Activated CD4-positive, alpha-beta T cell treated with anti-CD3 and anti-CD28 coated beads, Interleukin-2, amount 50 U/mL, for 16 hours (primary cell): ENCODE data around the gene RAB4B.
"Not testable (repeated sequence)": the region's sequence is repeated elsewhere in the genome, so short reads cannot be mapped to it uniquely, and the experiment has no call there.

ENCODE experiments used
- DNase-seq: peaks from one replicate; pipeline ENCODE4 v3.0.0-alpha.2; 2020

Gene RAB4B, protein sequence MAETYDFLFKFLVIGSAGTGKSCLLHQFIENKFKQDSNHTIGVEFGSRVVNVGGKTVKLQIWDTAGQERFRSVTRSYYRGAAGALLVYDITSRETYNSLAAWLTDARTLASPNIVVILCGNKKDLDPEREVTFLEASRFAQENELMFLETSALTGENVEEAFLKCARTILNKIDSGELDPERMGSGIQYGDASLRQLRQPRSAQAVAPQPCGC

DNA sequence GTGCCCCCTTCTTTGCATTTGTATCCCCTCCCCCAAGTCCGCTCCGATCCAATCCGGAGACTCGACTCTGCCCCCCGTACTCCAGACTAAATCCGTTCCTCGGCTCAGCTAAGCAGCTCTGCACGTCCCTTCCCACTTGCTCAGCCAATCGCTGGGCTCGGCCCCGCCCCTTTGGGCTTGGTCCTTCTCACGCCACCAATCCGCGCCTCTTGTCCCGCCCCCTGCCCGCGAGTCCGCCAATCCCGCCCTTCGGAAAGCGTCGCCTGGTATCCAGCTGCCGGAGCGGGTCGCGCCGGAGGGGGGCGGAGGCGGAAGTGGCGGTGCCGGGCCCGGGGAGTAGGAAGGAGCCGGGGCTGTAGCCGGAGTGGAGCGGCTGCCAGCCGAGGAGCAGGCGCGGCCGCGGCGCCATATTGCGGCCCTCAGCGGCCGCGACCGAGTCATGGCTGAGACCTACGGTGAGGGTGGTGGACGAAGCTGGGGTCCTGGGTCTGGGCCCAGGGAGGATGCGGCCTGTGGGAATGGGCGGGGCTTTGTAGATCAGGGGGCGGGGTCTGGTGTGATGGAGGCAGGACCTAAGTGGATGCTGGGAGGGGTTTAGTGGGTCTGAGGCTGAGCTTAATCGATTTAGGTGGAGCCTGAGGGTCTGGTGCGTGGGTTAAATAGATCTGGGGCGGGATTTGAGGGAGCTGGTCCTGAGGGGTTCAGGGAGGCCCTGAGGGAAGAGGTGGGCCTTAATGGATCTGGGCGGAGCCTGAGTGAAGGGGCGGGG lies at the start of gene RAB4B:
TSS of gene RAB4B (plus strand) at position 311 of the 769 bp plus-strand sequence. CDS start at position 440, 129 bp downstream.
- peak; percentile 100 for DNase-seq

DNA sequence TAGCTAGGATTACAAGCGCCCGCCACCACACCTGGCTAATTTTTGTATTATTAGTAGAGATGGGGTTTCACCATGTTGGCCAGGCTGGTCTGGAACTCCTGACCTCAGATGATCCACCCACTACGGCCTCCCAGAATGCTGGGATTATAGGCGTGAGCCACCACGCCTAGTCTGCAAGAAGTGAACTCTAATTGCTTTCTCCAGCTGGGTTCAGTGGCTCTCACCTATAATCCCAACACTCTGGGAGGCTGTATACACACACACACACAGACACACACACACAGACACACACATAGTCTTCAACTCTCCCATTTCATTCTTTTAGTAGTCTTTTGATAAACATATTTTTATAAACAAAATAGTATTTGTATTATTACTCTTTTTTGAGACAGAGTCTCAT lies 48.0 kb upstream of the RAB4B start:
- DNase-seq, result not testable (repeated sequence)

DNA sequence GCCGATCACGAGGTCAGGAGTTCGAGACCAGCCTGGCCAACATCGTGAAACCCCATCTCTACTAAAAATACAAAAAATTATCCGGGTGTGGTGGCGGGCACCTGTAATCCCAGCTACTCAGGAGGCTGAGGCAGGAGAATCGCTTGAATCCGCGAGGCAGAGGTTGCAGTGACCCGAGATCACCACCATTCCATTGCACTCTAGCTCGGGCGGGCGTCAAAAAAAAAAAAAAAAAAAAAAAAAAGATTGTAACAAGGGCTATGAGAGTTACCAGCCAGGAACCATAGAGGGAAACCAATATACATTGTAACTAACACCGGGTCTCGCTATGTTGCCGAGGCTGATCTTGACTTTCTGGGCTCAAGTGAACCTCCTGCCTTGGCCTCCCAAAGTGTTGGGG lies 45.7 kb upstream of the RAB4B start:
- not testable (repeated sequence) for DNase-seq

DNA sequence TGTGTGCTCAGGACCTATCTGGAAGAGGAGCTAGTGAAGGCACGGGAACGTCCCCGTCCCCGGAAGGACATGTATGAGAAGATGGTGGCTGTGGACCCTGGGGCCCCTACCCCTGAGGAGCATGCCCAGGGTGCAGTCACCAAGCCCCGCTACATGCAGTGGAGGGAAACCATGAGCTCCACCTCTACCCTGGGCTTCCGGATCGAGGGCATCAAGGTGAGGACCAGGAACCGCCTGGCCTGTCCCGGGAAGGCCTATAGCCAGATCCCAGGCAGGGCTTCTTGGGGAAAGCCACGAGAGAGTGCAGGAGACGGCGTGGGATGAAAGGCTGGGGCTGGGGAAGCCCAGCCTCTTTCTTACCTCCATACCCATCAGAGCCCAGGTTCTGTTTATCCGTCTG lies 44.9 kb upstream of the RAB4B start:
- no peak for DNase-seq

DNA sequence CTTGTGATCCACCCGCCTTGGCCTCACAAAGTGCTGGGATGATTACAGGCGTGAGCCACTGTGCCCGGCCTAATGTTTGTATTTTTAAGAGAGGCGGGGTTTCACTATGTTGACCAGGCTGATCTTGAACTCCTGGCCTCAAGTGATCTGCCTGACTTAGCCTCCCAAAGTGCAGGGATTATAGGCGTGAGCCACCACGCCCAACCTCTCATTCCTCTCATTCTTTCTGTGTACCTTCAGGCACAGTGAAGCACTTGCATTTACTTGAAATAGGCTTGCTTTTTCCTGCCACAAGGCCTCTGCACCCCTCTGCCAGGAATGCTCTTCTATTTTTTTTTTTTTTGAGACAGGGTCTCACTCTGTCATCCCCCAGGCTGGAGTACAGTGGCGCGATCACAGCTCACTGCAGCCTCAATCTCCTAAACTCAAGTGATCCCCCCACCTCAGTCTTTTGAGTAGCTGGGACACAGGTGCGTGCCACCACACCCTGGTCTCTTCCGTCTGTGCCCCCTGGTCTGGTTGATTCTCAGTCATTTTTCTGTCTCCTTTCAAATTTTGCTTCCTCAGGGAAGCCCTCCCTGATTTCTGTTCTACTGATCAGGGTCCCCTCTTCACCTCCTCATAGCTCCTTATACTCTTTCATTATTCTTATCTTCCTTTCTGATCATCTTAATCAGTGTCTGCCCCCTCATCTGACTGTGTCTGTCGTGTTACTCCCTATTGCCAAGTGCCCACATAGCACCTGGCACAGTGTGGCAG lies 42.9 kb upstream of the RAB4B start:
- no peak for DNase-seq

DNA sequence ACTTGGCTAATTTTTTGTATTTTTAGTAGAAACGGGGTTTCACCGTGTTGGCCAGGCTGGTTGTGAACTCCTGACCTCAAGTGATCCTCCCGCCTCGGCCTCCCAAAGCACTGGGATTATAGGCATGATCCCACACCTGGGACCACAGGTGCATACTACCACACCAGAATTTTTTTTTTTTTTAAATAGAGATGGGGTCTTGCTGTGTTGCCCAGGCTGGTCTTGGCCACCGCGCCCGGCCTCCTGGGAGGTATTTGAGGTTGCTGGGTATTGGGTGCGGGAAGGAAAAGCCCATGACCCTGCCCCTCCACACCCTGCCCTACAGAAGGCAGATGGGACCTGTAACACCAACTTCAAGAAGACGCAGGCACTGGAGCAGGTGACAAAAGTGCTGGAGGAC lies 41.4 kb upstream of the RAB4B start:
- no peak for DNase-seq

DNA sequence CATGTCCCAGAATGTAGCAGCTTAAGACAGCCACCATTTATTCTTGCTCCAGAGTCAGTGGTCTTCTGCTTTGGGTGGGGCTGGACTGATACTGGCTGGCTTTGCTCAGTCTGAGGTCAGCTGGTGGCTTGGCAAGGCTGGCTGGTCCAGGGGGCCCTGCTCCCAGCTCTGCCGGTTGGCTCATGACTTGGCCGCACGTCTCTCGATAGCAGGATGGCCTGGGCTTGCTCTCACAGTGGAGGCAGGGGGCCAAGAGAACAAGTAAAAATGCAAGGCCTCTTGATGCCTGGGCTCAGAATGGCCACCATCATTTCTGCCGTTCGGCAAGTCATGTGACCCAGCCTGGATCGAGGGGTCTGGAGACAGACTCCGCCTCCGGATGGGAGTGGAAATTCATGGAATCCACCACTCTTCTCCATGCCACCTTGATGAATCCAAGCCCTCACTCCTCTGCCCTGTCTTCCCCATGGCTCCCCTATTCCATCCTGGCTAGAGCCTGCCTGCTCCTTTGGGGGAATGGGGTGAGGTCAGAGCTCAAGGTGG lies 40.9 kb upstream of the RAB4B start:
- DNase-seq, result no peak

DNA sequence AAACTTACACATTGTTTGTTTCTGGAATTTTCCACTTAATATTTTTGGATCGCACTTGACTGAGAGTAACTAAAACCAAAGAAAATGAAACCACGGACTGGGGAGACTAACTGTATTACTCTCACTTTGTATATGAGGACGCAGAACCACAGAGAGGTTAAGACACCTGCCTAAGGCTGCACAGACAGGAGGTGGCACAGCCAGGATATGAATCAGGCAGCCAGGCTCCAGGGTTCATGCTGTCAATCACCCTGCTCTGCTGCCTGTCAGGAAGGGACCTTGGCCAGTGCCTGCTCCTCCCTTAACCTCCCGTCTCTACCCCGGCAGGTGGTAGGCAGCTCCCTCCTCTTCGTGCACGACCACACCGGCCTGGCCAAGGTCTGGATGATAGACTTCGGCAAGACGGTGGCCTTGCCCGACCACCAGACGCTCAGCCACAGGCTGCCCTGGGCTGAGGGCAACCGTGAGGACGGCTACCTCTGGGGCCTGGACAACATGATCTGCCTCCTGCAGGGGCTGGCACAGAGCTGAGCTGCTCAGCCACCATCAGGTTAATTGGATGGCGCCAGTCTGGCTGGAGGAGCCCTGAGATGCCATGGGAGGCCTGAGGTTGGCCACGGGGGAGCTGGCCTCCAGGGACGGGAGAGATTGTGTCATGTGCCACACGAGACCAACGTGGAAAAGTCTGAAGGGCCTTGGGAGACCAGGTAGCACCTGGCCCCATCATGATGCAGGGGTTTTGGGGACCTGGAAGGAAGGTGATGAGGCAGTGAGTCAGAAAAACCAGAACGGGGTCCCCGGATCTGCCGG lies 38.8 kb upstream of the RAB4B start:
- DNase-seq, result no peak

DNA sequence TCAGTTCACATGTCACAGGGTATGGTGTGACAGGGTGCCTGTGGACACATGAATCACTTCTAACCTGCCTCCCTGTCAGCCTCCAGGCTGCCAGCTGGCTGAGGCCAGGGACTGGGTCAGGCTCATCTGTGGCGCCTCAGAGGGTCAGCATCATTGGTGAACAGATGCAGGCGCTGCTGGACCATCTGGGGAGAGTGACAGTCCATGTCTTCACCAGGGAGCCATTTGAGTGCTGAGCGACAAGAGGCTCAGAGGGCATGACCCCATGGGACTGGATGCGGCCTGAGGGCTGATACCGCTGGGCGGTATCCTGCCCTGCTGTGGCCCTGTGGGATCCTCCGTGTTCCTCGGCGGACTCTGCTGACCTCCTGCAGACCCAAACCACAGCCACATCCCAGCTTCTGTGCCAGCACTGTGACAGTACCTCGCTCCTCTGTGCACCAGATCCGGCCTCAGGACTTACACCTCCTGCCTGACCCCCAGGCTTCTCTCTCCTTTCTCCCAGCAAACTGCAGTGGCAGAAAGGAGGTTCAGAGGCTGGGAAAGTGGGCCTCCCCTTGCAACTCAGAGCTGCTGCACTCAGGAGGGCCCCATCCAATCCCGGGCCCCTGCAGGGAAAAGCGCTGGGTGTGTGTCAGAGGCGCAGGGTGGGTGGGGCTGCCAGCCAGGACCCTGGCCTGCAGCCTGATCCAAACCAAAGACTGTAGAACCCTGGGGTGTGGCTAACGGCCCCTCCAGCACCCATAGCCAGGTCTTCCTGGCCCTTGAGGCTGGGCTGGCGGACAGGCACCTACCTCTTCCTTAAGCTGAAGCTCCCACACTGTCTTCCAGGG lies 38.0 kb upstream of the RAB4B start:
- no peak for DNase-seq

DNA sequence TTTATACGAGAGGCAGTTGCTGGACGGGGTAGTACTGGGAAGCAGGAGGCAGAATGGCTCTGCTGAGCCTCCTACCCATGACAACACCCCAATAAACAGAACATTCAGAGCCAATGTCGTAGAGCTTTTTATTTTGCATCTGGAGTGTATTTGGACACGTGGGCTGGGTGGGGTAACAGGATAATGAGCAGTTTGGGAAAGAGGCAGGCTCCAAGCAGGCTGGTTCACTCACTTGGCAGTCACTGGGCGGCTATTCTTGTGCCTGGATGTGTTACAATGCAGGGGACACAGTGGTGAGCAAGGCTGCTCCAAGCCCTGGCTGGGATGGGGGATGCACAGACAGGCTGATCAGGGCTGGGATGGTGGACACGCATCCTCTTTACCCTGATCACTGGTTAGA lies 37.3 kb upstream of the RAB4B start:
- DNase-seq, result no peak

DNA sequence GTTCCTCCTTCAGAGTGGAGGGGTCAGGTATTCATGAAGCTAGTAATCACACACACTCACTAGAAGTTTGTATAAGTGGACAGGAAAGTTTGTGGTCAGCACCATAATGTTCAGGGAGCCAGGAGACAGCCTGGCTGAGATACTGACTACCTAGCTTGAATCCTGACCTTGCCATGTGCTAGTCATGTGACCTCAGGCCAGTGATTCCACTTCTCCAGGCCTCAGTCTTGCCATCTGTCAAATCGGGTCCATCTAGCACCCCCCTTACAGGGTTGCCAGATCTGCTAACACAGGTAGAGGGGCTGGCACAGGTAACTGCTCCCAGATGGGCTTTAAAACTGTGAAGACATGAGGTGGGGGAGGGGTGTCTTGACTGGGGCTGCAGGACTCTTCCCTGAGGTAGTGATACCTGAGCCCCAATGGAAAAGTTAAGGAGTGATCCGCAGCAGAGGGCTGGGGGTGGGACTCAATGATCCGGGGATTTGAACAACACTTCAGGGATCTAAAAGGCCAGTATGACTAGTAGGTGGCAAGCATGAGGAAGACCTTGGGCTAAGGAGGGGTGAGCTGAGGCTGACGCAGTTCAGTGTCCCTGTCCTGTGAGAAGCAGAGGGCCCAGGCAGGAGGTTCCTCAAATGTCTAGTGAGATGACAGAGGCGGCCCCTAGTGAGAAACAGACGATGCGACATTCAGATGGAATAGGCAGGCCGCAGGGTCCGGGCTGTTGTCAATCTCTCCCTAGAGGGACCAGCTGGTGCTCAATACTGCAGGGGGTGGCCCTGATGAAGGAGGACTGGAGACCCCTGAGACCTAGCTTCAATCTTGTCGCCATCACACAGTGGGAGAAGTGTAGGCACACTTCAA lies 36.3 kb upstream of the RAB4B start:
- no peak for DNase-seq

DNA sequence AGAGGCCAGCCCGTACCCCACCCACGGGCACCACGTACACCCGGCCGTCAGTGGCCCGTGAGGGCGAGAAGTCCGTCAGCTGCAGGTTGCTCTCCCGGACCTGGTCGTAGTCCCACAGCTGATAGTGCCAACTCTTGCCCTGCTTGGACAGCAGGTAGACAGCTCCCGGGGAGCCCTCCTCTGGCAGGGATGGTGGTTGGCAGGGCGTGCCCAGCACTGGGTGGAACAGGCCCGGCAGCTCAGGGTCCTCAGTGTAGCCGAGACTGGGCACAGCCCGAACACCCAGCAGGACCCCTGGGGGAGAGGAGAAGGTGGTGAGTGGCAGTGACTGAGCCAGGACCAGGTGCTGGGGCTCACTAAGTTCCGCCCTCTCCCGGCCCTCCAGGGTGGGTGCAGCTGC lies 35.6 kb upstream of the RAB4B start:
- DNase-seq, result no peak

DNA sequence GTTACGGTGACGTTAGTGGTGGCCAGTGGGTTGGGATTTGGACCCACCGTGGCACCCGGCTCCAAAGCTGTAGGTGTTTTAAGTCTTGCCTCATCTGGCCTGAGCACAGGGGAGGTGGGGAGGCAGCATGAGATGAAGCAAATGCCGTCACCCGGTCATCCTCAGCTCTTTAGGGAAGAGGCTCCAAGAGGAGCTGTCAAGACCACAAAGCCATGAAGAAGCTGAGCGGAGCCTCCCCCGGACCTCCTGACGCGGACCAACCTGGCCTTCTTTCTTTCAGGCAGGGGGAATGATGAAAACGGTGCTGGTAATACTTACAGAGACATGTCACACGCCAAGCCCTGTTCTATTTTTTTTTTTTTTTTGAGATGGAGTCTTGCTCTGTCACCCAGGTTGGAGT lies 35.2 kb upstream of the RAB4B start:
- no peak for DNase-seq

DNA sequence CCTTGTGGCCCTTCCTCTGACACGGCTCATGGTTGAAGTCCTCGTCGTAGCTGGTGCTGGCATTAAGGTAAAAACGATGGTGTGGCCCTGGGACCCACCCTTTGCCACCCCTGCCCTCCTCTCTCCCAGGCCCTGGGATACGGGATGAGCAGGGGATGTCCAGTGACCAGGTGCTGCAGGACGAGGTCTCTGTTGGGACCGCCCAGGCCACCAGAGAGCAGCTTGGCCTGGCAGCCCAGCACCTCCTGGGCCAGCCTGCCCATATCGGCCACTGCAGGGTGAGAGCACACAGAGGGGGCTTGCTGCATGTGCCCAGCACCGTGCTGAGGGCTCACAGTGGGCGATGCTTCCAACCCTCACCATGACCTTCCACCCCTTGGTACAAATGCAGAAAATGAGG lies 34.1 kb upstream of the RAB4B start:
- DNase-seq, result no peak

DNA sequence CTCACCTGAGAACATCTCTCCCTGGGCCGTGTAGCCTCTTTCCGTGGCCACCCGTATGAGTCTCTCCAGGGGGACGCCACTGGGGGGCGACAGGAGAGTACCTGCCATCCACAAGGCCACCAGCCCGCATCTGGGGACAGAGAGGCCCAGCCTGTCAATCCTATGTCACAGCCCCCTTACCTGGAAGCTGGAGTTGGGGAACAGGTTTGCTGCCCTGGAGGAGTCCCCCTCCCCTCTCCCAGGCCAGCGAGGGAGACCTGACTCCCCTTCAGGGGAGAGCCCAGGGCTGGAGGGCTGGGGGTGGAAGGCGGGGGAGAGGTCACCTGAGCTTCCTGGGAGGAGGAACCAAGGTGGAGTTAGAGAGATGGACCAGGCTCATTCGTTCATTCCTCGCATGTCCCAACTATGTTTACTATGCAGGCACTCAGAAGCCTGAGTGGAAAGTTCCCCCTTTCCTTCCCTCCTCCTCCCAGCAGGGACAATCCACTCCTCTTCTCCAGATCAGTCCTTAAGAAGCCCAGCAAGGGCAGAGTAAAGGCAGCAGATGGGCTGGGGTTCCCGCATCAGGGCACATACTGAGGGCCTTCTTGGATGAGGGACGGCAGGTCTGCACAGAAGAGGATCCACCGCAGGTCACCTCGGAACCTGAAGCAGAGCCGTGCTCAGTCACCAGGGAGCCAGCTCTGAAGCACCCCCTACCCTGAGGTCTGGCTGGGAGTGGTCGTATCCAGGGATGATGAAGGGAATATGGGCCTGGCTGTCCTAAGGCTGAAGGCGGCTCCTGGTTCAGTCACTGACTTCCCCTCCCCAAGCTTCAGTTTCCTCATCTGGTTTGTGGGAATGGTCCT lies 33.3 kb upstream of the RAB4B start:
- no peak for DNase-seq

DNA sequence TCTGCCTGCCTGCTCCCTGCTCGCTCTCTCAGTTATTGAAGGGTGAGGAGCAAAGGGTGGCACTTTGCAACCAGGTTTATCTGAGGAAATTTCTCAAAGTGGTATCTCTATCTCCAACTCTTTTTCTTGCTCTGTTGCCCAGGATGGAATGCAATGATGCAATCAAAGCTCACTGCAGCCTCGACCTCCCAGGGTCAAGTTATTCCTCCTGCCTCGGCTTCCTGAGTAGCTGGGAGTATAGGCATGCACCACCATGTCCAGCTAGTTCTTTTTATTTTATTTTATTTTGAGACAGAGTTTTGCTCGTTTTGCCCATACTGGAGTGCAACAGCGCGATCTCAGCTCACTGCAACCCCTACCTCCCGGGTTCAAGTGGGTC lies 32.7 kb upstream of the RAB4B start:
- no peak for DNase-seq

DNA sequence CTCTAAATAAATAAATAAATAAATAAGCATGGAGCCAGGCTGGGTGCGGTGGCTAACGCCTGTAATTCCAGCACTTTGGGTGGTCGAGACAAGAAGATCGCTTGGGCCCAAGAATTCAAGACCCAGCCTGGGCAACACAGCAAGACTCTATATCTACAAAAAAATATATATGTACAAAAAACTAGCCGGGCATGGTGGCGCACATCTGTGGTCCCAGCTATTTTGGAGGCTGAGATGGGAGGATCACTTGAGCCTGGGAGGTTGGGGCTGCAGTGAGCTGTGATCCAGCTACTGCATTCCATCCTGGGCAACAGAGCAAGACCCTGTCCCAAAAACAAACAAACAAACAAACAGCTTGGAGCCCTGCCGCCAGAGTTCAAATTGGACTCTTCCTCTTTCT lies 30.5 kb upstream of the RAB4B start:
- DNase-seq, result no peak

DNA sequence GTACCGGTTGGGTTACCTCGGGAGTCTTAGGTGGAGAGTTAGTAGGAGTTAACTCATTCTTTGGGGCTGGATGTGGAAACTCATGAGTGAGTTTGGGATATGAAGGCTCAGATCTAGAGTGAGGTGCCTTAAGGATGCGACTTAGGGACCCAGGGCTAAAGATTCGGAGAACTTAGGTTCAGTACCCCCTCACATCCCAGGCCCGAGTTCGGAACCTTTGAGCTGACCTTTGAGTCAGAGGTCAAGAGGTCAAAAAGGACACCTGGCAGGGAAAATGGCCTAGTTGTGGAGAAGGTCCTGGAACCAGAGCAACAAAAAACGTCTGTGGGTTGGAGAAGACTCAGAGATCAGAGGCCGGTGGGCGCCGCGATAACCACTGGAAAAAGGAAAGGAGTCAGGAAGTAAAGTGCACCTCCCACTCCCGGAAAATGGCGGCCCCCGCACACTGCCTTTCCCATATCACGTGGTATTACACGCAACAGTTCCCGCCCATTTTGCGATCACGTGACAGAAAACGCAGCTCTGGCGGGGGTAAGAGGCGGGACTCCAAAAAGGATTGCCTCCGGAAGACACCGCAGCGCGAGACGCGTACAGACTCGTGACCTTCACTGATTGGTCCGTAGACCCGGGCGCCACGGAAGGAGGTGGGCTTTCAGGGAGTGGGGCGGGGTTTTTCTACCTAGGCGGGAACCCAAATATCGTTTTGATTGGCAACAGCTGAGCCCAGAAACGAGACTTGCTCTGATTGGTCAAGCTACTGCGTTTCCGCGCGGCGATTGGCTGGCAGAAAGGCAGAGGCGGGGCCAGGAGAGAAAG lies 27.8 kb upstream of the RAB4B start, which contains the start of gene ACTMAP:
TSS of gene ACTMAP (minus strand) at position 420 of the 816 bp plus-strand sequence. CDS start 674 bp downstream, outside the sequence.
- peak; percentile 100 for DNase-seq
